ENCODE data around the gene PTPA. TPM values are rescaled to one million over a fixed set of nuclear protein-coding genes. Genes with fewer than 3 reads are reported as not detected.
"Not testable (repeated sequence)": the region's sequence is repeated elsewhere in the genome, so short reads cannot be mapped to it uniquely, and the experiment has no call there.

Gene PTPA
- total RNA-seq, 1 donor from 2014 or later, result 144 TPM

DNA sequence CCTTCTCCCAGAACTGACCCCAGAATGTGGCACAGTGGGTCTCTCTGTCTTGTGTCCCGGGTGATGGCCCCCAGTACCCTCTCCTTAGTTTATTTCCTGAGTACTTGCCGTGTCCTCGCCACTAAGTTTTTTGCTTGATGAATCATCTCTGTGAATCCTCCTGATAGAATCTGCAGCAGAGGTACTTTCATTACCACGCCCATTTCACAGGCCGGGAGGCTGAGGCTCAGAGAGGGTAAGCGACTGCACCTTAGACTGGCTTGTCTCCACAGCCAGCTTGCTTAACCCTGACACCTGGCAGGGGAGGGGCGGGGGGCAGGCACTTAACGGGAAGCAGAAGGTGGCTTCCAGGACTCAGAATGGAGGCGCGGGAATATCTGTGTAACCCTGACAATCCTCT lies 74.8 kb downstream of the PTPA start:
- Mint-ChIP-seq H3K4me3 (no peak overlapping the region), H3K36me3 (ENCODE audit: low read depth) (no peaks in the 10 kb centered on the region), H3K27me3 (ENCODE audit: low read depth) (no peaks in the 10 kb centered on the region), H3K9me3 (no peaks in the 10 kb centered on the region), H3K27ac (ENCODE audit: unreplicated experiment) (no peak overlapping the region), H3K4me1 (peaks cover 40% of the 10 kb centered on the region)
- TF ChIP-seq, protein P1, sequence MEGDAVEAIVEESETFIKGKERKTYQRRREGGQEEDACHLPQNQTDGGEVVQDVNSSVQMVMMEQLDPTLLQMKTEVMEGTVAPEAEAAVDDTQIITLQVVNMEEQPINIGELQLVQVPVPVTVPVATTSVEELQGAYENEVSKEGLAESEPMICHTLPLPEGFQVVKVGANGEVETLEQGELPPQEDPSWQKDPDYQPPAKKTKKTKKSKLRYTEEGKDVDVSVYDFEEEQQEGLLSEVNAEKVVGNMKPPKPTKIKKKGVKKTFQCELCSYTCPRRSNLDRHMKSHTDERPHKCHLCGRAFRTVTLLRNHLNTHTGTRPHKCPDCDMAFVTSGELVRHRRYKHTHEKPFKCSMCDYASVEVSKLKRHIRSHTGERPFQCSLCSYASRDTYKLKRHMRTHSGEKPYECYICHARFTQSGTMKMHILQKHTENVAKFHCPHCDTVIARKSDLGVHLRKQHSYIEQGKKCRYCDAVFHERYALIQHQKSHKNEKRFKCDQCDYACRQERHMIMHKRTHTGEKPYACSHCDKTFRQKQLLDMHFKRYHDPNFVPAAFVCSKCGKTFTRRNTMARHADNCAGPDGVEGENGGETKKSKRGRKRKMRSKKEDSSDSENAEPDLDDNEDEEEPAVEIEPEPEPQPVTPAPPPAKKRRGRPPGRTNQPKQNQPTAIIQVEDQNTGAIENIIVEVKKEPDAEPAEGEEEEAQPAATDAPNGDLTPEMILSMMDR (conservative IDR thresholded peaks at IDR 0.05), result no peak
- DNase-seq (ENCODE audit: low read depth, low spot score), result no peak

DNA sequence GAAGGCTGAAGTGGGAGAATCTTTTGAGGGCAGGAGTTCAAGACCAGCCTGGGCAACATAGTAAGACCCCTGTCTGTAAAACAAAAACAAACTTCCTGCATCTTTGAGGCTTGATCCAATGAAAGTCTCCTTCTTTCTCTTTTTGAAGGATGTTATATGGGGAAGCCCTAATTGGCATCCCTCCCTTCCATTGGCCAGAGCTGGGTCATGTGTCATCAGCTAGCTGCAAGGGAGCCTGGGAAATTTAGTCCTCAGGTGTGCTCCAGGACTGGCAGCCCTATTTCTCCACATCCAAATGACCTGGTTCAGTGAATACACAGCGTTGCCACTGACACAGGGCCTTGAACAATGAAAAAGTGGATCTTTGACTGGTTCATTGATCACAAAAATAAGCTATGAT lies 75.8 kb downstream of the PTPA start:
- DNase-seq (ENCODE audit: low read depth, low spot score), result no peak
- TF ChIP-seq, protein P1 (conservative IDR thresholded peaks at IDR 0.05), result no peak
- H3K27ac Mint-ChIP-seq (ENCODE audit: unreplicated experiment), result no peak overlapping the region
- no peaks in the 10 kb centered on the region for H3K36me3 Mint-ChIP-seq (ENCODE audit: low read depth)
- no peaks in the 10 kb centered on the region for H3K27me3 Mint-ChIP-seq (ENCODE audit: low read depth)
- peaks cover 37% of the 10 kb centered on the region for H3K4me1 Mint-ChIP-seq
- H3K9me3 Mint-ChIP-seq, result no peaks in the 10 kb centered on the region
- H3K4me3 Mint-ChIP-seq, result no peak overlapping the region

DNA sequence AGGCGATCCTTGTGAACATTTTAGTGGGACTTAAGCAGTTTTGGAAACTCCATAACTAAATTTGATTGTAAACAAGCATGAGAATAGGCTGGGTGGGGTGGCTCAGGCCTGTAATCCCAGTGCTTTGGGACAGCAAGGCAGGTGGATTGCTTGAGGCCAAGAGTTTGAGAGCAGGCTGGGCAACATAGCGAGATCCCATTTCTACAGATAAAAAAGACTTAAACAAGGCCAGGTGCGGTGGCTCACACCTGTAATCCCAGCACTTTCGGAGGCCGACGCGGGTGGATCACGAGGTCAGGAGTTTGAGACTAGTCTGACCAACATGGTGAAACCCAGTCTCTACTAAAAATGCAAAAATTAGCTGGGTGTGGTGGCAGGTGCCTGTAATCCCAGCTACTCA lies 78.8 kb downstream of the PTPA start:
- H3K9me3 Mint-ChIP-seq; DNase-seq (ENCODE audit: low read depth, low spot score); H3K27me3 Mint-ChIP-seq (ENCODE audit: low read depth); H3K36me3 Mint-ChIP-seq (ENCODE audit: low read depth); H3K4me3 Mint-ChIP-seq; H3K27ac Mint-ChIP-seq (ENCODE audit: unreplicated experiment): not testable (repeated sequence)
- H3K4me1 Mint-ChIP-seq, result peaks cover 14% of the 10 kb centered on the region

DNA sequence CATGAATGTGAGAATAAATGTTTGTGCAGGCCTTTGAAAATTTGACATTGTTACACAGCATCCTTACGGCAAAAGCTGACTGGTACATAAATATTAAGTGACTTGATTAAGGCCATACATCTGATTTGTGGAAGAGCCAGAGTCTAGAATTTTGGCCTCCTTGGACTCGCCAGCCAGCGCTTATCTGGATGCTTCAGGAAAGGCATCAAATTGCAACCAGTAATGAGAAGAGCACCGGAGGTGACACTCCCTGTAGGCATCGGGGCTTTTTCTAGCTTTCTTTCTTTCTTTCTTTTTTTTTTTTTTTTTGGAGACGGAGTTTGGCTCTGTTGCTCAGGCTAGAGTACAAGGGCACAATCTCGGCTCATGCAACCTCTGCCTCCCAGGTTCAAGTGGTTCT lies 80.0 kb downstream of the PTPA start:
- Mint-ChIP-seq H3K9me3 (peaks cover 2% of the 10 kb centered on the region), H3K4me1 (peaks cover 6% of the 10 kb centered on the region), H3K27me3 (ENCODE audit: low read depth) (no peaks in the 10 kb centered on the region), H3K36me3 (ENCODE audit: low read depth) (no peaks in the 10 kb centered on the region), H3K27ac (ENCODE audit: unreplicated experiment) (no peak overlapping the region), H3K4me3 (no peak overlapping the region)
- TF ChIP-seq, protein P1 (conservative IDR thresholded peaks at IDR 0.05), result no peak
- no peak for DNase-seq (ENCODE audit: low read depth, low spot score)

DNA sequence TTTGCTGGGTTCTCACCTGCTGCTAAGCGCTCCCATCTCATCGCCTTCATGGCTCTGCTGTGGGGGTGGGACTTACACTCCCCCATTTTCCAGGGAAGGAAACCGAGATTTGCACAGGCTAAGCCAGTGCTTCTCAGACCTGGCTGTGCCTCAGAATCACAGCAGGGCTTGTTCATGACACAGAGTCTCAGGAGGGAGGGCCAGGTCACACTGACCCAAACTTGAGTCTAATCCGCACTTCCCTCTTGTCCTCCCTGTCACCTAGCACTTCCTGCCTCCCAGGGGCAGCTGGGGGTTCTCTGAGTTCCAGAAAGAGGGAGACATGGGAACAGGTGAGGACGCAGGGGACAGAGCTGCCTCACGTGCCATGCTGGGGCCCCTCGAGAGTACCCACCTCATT lies 82.4 kb downstream of the PTPA start:
- no peak overlapping the region for H3K27ac Mint-ChIP-seq (ENCODE audit: unreplicated experiment)
- TF ChIP-seq, protein P1 (conservative IDR thresholded peaks at IDR 0.05), result no peak
- DNase-seq (ENCODE audit: low read depth, low spot score), result no peak
- peaks cover 2% of the 10 kb centered on the region for H3K9me3 Mint-ChIP-seq
- H3K4me1 Mint-ChIP-seq, result peaks cover 13% of the 10 kb centered on the region
- no peaks in the 10 kb centered on the region for H3K36me3 Mint-ChIP-seq (ENCODE audit: low read depth)
- H3K4me3 Mint-ChIP-seq, result no peak overlapping the region
- H3K27me3 Mint-ChIP-seq (ENCODE audit: low read depth), result no peaks in the 10 kb centered on the region

DNA sequence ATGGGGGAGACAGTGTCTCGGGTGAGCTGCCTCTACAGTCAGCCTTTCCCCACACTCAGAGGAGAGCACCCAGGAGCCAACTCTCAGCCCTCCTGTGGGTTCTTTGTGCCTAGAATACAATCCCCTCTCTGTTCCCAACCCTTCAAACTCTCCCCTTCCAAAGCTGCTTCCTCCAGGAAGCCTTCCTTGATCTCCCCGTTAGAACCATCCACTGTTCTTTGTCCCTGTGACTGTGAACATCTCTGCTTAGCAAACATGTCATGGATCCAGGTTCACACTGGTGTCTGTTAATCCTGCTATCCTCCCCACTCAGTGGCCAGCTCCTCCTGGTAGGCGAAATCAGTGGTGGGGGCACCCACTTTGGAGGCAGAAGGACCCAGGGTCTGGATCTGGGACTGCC lies 83.0 kb downstream of the PTPA start:
- H3K27ac Mint-ChIP-seq (ENCODE audit: unreplicated experiment), result peak overlapping the region; percentile 65
- H3K4me3 Mint-ChIP-seq, result no peak overlapping the region
- TF ChIP-seq, protein P1 (conservative IDR thresholded peaks at IDR 0.05), result no peak
- H3K27me3 Mint-ChIP-seq (ENCODE audit: low read depth), result no peaks in the 10 kb centered on the region
- peaks cover 19% of the 10 kb centered on the region for H3K4me1 Mint-ChIP-seq
- no peaks in the 10 kb centered on the region for H3K36me3 Mint-ChIP-seq (ENCODE audit: low read depth)
- no peak for DNase-seq (ENCODE audit: low read depth, low spot score)
- H3K9me3 Mint-ChIP-seq, result peaks cover 2% of the 10 kb centered on the region

Measured in neural crest cell (in vitro differentiated cells).